COLO668 (cell line): ENCODE data around the gene FAM124A.

Experiments used
- DNase-seq: peaks from one replicate; lab custom pipeline; 2025; ENCODE audit not compliant: unreplicated experiment; lab: John Stamatoyannopoulos, UW

FAM124A gene, protein sequence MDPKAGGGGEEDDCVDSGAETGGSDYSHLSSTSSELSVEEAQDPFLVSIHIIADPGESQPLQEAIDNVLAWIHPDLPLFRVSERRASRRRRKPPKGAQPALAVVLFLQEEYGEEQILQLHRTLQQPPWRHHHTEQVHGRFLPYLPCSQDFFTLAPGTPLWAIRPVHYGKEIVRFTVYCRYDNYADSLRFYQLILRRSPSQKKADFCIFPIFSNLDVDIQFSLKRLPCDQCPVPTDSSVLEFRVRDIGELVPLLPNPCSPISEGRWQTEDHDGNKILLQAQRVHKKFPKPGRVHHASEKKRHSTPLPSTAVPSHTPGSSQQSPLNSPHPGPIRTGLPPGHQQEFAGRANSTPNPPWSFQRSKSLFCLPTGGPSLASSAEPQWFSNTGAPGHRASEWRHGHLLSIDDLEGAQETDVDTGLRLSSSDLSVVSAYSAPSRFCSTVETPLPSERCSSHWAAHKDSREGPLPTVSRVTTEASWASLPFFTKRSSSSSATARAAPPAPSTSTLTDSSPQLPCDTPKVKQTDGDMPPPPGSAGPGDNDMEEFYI

DNA sequence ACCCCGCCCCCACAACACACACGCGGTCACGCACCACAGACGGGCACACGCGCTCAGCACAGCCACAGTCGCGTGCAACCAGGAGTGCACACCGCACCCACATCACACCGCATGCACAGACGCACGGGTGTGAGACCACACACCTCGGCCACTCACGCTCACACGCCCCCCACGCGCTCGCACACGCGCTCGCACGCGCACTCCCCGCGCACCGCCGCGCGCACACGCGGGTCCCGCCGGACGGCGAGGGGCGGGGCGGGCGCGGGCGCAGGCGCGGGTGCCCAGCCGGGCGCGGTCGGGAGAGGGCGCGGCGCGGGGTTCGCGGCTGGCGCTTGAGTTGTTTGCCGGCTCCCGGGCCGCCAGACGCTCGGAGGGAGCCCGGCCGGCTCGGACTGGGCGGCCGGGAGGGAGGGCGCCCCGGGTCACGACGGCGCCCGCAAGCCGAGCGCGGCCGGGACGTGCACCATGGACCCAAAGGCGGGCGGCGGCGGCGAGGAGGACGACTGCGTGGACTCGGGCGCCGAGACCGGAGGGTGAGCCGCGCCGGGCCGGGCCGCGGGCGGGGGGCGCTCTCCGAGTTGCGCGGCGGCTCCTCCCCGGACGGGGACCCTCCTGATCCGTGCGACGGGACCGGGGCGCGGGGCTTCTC is at the start of gene FAM124A:
FAM124A (plus strand) TSS at position 362 of the 649 bp plus-strand sequence; CDS start at position 466, 104 bp downstream.
- peak; percentile 91 for DNase-seq

DNA sequence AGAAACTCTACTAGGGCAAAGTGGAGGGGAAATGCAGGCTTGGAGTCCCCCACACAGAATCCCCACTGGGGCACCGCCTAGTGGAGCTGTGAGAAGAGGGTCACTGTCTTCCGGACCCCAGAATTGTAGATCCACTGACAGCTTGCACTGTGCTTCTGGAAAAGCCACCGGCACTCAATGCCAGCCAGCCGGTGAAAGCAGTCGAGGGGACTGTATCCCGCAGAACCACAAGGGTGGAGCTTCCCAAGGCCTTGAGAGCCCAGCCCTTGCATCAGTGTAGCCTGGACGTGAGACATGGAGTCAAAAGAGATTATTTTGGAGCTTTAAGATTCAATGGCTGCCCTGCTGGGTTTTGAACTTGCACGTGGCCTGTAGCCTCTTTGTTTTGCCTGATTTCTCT is 47.2 kb upstream of the FAM124A start:
- DNase-seq = no peak

DNA sequence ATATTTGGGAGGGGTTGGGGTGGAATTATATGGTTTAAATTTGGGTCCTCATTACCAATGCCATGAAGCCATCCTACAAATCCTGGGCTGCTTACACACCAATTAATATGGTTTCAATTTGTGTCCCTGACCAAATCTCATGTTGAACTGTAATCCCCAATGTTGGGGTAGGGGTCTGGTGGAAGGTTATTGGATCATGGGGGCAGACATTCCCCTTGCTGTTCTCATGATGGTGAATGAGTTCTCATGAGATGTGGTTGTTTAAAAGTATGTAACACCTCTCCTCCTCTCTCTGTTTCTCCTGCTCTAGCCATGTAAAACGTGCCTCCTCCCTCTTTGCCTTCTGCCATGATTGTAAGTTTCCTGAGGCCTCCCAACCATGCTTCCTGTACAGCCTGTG is 46.6 kb upstream of the FAM124A start:
- DNase-seq = no peak

DNA sequence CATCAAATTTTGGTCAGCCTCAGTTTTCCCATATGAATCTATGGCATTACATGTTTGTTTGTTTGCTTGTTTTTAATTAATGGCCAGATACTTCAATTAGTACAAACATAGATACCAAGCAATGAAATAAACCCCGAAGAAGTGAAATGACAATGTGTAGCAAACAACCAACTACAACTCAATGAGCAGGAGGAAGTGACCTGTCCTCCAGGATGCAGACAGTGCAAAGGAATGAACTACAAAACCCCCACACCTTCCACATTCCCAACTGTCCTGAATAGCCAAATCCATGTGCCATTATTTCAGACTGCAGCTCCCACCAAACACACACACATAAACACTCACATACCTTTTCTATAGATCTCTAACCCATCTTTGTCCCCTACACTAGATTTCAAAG is 45.0 kb upstream of the FAM124A start:
- DNase-seq = no peak

DNA sequence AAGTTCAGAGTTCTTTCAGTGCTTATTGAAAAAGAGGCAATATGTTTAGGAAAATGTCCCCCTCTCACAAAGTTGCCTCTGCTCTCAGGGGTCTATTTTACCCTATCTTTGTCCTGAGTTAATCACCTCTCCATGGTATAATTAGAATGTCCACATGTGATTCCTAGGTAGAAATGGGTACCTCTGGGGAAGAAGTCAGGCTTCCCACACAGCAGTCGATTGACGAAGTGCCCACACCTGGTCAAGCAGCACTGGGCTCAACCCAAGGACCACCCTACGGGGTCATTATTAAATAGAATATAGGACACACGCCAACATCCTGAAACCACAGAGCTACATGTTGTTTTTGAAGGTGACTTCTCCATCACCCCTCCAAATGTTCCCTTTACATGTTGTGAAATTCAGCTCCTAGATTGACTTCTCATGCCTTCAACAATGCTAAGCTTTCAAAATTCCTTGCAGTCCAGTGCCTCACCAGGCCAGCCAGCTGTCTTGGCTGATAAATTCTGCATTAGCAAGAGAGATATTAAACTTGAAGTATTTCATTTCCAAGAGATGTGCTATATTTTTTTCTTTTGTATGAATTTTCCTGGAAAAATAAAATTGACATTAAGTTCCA is 43.6 kb upstream of the FAM124A start:
- no peak for DNase-seq

DNA sequence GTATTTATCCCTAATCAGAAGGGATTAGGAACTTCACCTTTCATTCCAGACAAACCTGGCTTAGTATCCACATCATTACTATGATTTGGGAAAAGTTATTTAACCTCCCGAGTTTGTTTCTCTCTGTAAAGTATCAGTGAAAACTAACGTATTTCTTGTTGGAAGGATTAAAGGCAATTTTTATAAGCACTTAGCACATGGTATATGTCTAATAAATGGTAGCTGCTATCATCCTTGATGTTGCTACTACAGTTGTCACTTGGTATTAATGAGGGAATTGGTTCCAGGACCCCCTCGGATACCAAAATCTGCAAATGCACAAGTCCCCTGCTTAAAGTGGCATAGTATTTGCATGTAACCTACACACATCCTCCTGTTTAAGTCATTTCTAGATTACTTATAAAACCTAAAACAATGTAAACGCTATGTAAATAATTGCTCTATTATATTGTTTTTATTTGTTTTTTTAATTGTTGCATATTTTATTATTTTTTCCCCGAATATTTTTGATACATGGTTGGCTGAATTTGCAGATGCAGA is 42.7 kb upstream of the FAM124A start:
- no peak for DNase-seq

DNA sequence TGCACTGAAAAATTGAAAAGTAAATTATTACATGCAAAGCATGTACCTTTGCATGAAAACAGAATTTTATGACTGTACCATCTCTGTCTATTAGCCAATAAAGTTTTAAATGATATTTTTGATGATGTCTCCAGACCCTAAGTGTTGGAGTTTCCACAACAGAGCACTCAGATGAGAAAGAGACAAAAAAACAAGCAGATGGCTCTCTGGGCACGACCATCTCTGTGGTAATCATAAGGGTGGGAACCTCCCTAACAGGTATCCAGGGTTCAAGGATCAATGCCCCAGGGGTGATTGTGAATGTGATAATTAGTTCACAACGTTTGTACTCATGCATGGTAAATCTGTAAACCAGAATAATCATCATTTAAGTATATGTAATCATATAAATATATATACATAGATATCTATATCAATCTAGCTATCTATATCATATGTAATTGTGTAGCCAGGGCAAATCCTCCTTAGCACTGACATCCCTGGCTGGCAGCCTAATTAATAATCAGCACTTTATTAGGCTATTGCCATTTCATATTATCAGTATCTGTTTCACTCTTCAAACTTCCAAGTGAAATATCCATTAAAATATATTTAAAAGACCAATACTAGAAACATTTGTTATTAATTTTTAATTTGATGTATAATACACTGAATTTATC is 41.2 kb upstream of the FAM124A start:
- no peak for DNase-seq

DNA sequence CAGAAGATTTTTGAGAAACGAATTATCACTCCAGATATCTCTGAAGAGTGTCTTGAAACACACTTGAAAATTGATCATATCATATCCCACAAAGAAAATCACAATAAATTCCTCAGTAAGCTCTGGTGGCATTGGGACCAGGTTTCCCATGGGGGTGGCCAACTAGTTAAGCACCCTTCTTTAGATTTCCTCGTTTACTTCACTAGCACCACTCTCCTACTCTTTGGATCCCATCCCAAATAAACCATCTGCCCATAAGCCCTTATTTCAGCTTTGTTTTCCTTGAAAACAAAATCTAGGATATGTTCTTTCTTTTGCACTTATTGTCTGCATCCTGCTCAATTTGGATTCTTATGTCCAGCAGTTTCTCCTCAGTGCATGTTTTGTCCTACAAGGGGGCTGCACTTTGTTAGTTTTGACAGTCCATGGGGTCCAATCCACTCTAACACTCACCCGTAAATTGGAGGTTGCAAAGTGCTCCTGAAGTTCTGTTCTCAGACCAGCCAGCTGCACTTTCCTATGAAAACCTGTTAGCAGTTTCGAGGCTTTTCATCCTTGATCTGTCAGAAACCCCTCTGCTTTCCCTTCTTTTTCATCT is 40.3 kb upstream of the FAM124A start:
- no peak for DNase-seq

DNA sequence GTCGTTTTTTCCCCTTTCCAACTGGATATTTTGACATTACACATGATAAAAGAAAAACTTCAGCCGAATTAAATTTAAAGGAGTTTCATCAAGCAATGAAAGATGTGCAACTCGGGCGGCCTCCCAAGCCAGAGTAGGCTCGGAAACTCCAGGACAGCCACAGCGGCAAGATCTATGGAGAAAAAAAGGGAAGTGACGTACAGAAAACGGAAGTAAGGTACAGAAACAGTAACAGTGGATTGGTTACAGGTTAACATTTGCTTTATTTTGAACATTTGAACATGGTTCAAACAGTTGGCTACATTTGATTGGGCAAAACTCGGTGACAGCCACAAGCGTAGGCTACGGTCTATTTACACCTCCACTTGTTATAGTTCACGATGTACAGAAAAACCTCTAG is 30.5 kb upstream of the FAM124A start:
- DNase-seq = no peak

DNA sequence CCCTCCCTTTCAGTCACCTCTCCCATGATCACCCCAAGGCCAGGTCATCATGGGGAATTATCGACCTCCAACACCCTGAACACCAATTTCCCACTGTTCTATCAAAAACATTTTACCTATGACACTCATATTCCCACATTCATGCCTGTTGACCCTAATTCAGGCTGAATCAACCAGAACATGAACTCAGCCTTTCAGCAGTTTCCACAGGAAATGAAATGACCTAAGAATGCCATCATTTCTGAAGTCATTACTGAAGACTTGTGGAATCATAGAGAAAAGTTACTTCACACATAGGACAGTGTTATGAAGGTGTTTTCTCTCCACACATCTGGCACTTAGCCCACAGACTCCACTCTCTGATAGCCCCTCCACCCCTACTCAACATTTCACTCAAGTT is 29.9 kb upstream of the FAM124A start:
- DNase-seq = no peak

DNA sequence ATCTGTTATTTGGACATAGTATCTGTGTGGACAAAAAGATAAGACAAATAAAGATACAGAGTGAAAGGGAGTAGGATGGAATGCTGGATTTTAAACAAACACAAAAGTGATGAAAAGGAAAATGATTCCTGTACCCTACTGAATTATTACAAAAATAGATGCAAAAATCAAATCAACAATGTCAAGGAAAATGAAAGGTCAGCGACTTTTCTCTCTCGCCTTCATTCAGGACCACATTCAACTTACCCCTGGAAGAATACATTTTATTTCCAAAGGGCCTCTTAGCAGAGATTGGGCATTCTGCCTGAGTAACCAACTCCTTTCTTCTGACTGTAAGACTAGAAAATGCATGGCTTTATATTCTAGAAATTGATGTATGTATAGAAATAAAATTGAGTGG is 28.8 kb upstream of the FAM124A start:
- DNase-seq = no peak

DNA sequence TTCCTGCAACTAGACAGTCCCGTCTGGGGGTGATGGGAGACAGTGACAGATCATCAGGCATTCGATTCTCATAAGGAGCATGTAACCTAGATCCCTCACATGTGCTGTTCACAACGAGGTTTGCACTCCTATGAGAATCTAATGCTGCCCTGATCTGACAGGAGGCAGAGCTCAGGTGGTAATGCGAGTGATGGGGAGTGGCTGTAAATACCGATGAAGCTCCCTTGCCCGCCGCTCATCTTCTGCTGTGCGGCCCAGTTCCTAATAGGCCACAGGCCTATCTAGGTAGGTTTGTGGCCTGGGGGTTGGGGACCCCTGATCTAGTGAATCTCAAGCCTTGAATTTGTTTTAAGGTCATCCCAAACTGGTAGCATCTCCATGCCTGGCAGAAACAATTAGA is 27.3 kb upstream of the FAM124A start:
- no peak for DNase-seq

DNA sequence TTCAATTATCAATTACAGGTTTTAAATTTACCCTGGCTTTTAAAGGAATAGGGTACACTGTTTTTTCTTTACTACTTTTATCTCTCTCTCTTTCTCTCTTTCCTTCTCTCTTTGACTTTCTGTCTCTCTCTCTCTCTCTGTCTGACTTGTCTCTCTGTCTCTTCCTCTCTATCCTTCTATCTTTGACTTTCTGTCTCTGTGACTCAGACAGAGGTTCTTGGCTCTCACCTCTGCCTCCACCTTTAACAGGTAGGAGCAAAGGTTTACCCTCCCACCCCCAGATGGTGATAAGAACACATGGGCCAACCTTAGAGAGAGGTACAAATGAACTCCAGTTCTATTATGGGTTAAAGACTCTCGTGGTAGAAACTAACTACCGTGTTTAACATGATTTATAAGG is 20.3 kb upstream of the FAM124A start:
- no peak for DNase-seq

DNA sequence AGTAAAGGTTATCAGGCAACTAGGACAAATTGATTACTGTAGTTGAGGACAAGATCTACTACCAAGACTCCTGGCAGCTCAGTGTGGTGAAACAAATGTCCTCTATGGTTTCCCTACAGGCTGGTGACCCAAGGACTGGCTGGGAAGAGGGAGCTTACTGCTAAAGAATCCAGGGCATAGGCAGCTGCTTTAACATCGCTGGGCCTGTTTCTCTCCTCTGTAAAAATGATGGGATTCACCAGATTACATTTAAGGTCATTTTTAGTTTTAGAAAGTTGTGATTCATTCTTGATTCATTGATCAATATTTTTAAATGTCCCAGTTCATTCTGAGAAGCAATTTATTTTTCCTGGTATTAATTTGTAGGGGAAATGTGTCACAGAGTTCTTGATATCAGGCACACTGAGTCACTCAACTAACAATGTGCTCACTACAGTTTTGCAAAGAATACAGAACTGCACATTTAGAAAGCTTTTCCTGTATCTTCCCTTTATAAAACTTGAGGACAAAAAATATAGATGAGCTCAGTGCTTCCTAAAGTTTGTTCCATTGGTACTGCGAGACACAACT is 19.6 kb upstream of the FAM124A start:
- no peak for DNase-seq

DNA sequence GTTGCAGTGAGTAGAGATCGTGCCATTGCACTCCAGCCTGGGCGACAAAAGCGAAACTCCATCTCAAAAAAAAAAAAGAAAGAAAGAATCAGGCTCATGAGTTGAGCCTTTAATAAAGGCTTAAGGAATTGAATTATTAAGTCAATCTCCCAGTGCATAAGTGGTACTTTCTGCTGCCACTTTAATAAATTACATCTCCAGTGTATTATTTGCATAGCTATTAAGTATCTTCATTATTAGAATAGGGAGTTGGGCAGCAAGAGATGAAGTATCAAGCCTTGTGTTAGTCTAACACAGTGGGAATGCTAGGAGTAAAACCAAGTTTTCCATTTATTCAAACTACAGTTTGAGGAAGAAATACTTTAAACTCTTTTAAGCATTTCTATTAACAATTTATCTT is 15.6 kb upstream of the FAM124A start:
- DNase-seq = no peak

DNA sequence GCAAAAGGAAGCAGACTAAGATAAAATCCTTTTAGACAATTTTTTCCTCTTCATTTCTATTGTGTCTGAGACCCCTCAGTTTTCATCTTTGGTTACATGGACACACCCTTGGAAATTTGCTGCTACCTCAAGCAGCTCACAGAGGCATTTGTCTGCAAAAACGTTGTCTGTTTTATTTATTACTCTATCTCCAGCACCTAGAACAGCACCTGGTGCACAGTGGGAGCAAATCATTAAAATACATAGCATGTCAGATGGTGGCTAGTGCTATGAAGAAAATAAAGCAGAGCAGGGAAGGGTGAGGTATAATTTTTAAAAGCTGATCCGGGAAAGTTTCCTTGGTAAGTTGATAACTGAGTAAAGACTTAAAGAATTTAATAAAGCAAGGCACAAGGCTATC is 14.3 kb upstream of the FAM124A start:
- no peak for DNase-seq

DNA sequence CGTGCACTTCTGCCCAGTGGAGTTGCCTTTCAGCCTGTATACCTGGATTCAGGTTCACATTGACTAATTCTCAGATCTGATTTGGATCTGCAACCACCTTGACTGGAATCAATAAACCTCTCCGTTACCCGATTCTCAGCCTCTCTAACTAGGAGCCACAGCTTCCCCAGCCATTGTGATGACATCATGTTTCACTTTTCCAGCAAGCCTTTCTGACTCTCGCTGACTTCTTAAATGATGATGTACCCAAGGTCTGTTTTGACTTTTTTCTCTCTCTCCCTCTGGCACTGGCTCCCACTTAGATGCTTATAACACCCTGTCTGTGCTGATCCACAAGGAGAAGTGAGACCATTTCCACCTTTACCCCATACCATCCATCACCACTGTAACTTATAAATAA is 13.5 kb upstream of the FAM124A start:
- DNase-seq = no peak

DNA sequence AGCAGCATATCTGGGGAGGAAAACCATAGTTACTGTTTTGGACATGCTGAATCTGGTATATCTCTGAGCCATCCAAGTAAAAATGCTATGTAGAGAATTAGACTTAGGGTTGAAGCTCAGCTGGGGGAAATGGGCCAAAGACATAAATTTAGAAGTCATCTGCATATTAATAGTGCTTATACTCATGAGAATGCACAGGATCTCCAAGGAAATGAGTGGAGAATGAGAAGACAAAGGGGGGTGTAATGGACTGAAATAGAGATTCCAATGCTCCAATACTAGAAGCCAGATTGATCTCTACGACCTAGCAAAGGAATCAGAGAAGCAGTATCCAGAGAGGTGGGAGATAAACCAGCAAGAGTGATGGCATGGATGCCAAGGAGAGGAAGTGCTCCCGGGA is 10.3 kb upstream of the FAM124A start:
- no peak for DNase-seq

DNA sequence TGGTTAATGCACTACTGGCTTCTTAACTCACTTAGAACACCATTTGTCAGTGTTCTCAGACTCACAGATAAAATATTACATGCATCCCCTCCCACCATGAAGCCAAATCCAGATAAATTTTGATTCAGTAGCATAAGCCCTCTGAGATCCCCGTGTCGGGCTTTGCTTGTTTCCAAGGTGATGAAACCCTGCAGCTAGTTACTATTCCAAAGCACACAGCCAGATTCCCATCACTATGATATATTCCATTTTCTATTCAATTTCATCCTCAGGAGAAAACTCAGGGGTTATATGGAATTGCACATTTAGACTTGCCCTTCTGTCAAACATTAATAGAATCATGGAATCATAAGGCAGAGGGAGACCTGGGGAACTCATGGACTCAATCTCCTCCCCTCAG is 9.4 kb upstream of the FAM124A start:
- no peak for DNase-seq

DNA sequence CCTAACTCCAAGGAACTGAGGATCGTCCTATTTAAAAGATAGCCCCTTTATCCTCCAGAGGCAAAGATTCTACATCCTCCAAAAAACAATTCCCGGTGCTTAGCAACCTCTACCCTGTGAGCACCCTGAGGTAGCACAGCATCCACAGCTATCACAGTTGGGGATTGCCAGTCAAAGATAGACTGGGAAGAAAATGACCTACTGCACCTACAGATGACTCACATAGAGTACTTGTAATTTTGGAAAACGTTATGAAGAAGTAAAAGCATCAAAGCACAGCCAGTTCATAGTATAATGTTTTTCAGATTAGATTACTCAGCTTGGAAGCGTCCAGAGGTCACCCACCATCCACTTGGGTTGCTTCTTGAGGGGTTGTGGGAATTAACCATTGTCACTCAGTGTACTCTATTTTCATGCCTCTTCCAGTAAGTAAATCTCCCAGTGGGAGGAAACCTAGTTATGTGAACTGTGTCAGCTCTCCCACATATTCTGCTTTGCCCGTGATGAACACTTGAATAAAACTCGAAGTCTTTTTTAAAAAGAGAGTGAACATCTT is 8.9 kb upstream of the FAM124A start:
- DNase-seq = no peak
